GM21447 (cell line): ENCODE data around the gene SHB.

Source experiments
- ATAC-seq: cut with Tn5 transposase; IDR thresholded peaks from one replicate; pipeline ENCODE4 v1.9.1; 2021; ENCODE audit not compliant: unreplicated experiment

Gene SHB

DNA sequence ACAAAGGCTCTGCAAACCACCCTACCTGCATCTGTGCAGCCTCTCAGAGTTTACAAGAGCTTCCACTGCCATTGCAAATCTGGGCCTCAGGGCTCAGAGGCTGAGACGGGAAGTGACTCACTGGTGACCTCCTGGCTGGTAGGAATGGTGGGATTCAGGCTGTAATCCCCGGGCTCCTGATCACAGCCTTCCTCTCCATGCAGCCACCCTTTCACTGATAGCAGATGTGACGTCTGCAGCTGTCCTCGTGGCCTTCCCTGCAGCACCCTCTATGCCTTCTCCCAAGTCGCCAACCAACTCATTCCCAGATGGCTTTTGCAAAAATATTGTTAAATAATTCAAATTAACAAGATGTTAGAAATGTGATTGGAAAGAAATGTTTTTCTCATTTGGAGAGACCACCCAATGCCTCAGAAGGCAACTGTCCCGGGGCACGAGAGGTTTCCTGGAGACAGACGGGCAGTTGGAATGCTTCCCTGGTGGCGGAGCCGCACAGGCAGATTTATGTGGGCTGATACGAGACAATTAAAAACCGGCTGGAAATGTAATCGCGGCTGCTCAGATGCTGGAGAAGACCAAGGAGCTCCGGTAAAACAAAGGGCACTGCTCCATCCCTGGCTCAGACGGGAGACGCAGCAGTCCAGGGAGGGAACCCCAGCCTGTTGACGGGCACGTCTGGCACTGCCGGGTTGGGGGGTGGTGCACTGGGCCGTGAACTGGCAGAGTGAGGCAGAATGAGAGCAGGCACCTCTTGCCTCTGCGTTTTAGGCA lies 130.7 kb downstream of the SHB start:
- no peak for ATAC-seq

DNA sequence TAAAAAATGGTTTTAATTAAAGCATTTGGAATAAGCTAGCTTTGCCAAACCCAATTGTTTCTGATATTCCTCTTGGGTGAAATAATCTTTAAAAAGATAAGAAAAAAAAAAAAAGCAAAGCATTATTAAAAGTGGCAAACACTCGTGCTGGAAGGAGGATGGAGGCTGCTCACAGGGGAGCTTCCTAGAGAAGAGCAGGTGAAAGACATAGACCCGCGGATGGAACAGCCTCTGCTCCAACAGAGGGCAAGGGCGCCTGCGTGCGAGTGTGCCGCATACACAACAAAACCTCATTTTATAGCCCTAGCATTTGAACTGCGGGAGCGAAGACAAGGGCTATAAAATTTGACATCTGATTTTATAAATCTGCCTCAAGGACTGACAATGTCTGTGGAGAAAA lies 131.7 kb downstream of the SHB start:
- no peak for ATAC-seq

DNA sequence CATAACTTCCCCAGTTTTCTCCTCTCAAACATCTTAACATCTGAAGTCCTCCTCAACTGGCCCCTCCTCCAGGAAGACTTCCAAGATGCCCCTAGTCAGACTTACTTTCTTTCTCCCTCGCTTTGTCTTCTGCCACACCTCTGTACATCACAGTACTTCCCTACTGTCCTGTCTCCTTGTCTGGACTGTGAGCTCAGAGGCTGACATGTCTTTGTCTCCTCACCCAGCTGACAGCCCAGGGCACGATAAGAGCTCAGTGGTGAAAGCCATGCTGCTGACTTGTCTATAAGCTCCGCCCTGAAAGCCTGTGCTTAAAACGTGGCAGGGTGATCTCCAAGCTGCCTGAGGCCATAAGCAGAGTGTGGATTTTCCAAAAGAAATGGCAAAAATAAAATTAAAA lies 132.1 kb downstream of the SHB start:
- ATAC-seq = no peak

DNA sequence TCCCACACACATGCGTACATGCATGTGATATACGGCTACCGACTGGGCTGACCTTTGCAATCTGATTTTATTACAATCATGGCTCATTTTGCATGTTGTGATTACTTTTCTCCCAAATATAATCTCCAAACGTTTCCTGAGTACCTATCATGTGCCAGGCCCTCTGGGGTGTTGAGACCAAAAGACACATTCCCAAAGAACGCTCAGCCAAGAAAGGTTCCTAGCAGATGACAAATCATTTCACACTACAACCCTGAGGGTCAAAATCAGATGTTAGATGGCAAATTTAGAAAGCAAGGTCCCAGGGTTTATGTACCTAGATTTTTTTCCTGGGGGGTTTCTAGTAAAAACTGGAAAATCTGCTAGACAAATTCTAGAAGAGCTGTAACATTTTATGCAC lies 132.7 kb downstream of the SHB start:
- ATAC-seq = no peak

DNA sequence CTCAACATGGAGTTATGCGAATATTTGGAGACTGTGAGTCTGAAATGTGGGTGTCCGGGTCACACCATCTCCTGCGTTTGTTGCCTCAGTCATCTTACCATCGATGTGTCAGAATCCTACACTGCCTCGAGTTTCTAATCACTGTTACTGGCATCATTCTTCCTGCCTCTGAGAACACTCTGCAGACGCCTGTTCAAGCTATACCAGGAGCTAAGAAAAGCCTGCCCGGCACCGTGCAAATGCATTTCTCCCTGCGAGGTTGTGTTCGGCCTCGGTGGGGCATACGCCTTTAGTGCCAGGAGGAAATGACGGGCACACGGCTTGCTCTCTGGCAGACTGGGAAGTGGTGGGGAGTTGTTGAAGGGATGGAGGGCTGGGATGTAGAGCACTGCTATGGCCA lies 133.9 kb downstream of the SHB start:
- ATAC-seq = no peak

DNA sequence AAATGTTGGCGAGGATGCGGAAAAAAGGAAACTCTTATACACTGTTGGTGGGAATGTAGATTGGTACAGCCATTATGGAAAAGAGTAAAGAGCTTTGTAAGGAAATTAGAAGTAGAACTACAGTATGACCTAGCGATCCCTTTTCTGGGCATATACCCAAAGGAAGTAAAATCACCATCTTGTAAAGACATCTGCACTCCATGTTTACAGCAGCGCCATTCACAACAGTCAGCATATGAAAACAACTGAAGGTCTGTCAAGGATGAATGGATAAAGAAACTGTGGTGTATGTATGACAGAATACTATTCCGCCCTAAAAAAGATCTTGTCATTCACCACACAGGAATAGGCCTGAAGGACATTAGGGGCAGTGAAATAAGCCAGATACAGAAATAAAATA lies 137.4 kb downstream of the SHB start:
- ATAC-seq = no peak

DNA sequence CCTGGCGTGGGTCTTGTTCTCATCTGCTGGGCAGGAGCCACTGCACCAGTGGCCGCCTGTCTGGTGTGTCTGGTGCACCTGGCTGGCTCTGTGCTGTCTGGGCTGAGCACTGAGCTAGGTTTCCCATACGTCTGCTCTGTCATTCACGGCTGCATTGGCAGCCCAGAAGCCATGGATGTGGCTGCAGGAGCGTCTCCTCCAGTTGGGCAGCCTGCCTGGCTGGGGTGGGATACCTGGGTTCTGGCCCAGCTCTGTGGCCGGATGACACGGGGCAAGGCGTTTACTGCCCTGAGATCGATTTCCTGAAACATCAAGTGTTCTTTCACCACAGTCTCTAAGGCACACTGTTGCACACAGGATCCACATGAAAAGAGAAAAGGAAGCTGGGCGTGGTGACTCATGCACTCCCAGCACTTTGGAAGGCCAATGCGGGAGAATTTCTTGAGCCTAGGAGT lies 139.6 kb downstream of the SHB start:
- no peak for ATAC-seq

DNA sequence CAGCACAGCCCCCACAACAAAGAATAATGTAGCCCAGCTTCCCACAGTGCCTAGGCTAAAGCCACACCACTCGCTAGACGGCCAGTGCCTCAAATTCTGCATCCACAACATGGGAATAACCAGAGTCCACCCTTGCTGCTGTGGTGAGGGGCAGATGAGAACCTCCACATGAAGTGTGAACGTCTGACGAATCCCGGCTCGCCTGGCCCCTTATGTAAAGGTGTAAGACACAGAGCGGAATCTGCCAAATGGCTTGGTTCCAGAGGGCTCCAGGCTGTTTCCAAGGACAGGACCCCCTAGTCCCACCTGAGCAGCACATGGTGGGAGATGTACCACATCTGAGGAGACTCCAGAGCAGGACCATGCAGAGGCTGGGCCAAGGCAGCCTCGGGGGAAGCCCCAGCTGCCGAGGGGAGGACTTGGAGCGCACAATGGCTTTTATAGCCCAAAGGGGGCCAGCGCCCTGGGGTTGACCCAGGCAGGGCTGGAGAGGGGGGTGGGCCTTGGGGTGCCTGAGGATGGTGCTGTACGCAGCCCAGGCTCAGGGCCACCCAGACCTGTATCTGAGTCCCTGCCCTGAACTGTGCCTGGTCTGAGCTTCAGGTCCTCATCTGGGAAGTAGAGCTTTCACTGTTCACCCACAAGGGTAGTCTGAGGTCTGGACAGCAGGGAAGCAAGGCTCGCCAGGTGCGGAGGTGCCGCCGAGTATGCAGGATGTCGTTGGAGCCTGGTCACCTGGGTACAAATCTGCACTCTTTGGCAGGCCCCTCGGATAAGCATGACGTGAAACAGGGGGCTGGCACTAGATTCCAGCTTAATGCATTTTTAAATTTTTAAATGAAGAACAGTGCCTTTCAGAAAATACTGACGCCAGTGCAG lies 140.2 kb downstream of the SHB start:
- ATAC-seq = no peak

DNA sequence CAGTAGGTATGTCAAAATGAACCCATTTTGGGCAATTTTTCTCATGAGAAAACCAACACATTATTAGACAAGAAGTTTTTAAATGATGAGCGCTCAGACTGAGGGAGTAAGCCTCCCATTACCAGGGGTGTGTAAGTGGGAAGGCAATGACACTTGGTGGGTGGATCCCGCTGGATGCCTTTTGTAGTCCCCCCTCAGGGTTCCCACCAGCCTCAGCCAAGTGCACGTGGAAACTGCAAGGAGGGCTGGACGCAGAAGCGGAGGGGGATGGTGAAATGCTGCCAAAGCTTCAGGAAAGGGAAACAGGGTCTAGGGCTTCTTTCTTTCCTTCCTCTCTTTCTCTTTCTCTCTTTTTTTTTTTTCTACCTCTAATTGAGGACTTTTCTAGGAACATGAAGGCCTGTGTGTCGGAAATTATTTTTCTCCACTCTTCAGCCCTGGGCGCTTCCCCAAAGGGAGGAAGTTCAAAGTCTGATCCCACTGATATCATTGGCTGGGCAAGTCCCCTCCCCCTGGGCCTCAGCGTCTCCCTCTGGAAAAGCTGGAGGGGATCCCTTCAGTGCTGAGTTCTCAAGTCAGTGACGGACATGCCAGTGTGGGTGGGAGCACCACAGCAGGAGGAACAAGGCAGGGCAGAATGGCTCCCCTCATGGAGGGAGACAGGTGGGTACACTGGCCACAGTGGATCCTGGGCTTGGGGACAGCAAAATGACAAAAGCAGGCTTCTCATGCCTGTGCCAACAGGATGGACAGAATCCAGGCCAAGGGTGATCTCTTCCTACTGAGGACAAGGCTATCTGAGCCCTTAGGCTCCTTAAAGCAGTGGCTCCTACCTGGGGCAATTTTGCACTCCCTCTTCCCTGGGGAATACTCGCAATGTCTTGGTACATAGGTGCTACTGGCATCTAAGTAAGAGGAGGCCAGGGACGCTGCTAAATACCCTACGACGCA lies 141.2 kb downstream of the SHB start:
- ATAC-seq = no peak

DNA sequence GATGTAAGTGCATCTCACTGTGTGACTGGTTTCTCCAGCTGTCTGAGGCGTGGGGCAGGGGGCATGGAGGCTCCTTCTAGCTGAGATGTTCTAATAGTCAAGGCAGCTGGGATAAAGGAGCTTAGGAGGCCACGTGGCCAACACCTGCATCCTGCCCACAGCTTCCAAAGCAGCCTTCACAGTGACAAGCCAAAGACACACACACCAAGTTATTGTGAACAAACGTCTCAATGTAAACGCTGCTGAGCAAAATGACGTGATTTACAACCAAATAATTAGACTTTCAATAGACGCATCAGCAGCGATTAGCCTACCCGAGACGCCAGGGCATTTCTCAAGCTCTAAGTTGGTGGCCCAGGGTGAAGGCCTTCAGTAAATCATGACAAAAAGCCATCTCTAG lies 141.9 kb downstream of the SHB start:
- ATAC-seq = no peak

DNA sequence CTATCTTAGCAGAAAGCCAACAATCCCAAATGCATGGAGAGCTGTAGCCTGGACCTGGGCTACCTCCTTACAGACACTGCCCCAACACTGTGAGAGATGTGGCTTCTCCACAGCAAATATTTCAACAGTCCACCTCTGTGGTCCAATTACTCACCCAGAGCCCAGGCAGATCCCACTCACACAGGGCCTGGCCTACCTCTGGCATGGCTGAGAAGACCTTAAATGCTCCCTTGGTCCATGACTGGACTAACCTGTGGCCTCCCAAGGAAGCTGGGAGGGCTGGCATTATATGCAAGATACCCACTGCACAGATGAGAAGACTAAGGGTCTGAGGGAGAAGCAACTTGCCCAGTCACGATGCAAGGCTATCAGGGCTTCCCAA lies 142.3 kb downstream of the SHB start:
- no peak for ATAC-seq

DNA sequence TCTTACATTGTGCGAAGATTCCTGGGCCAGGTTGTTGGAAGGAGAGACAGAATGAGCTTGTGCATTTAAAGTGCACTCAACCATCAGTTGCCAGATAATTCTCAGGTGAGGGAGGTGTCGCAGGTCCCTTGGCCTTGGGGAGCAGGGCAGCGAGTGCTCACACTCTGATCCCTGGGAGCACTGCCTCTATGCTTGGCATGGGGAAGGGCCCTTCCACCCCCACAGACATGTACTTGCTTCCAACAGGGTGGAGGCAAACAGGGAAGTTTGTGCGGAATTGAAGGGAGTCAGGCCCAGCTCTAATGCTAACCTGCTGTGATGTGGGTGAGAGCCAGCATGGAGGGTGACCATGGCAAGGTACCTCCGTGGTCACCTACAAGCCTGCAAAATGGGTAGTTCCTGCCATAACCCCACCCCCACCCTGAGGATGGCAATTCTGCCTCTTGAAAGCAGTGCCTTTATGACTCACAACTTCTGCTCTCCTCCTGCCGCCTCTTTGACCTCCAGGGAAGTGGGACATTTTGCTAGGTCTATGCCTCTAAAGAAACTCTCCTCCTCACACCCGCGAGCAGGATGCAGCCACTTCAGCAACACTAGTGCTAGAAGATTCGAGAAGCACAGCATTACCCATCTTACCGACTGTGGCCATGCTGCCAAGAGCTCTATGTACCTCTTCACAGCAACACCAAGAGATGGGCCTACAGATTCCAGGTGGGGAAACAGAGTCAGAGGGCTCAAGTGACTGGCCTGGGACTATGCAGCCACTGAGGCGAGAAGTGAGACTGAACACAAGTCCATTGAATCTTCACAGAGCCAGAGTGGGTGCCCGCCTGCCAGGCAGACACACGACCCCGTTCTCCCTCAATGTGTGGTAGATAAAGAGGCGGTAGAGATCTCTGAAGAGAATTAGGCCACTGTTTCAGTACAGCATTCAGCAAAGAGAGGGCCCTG lies 143.0 kb downstream of the SHB start:
- ATAC-seq = no peak

DNA sequence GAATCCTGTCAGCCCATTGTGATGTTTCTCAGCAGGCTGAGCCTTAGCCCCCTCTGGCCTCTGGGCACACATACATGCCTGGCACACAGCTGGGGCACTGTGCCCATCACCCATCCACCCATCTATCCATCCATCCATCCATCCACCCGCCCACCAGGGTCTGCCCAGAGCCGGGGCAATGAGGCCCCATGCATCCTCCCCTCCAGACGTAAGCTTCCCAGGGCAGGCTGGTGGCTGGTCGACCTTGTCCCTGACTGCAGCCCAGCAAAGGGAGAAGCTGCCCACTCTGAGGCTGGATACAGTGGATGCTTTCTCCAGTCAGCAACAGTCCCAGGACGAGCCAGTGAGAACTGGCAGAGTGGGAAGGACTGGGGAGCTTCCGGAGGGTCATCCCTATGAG lies 144.0 kb downstream of the SHB start:
- ATAC-seq = no peak

DNA sequence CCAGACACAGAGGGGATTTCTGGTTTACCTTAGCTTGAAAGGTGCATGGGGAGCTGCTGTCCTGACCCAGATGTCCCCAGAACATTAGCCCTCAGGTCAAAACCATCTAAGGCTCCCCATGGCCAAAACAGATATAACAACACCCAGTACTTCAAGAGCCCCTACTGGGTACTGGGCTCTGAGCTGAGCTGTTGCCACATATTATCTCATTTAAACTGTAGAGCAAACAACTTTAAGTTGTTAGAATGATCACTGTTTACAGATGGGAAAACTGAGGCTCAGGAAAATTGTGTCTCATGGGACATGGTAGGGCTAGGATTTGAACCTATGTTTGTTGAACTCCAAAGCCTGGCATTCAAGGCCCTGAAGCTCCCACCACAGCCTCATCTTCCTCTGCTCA lies 144.5 kb downstream of the SHB start:
- ATAC-seq = no peak

DNA sequence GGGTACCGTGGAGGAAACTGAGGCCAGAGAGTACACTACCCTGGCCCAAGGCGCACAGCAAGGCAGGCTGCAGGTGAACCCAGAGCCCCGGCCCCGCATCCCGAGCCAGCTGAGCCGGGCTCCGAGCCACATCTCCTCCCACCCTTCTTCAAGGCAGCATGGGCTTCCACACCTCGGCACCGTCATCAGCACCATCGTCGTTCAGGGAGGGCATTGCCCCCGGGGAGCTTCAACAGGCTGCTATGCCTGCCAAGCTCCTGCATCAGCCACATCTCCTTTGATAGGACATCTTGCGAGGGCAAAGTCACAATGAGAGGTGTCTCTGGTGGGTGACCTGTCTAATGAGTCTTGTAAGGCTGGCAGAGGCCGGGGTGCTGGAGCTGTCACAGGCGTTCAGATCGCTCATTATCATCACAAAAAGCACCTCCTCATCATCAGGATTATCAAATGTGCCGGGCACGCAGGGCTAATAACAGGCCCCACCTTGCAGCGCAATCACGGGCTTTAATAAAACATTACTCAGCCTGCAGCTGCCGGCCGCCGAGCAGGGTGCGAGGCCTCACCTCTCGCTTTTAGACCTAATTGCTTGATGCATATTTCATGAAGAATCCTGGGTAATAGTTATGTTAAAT lies 145.1 kb downstream of the SHB start:
- ATAC-seq = no peak

DNA sequence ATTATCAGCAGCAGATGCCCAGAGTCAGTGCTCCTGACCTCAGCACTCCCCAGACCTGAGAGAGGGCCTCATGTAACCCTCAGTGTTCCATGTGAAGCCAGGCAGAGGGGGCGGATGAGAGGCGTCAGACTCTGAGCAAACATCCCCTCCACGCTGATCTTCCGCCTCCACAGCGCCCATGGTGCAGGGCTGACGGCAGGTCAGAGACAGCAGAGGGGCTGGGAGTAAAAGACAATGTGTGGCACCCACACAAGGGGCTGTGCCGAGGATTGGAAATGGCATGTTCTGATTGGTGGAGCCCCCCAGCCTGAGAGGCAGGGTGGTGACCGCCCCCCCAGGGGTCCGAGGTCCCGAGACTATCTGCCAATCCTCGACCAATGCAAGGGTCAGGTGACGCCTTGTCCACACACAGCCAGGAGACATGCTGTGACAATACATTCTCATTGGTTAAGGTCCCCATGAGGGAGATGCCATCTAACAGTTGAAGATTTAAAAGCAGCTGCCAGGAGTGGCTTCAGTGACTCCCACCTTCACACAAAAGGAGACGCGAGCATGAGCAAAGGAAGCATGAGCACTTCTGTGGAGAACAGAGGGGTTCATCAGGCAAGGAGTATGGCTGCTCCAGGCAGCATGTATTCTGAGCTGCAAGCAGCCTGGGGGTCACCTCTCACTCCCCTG lies 145.8 kb downstream of the SHB start:
- no peak for ATAC-seq

DNA sequence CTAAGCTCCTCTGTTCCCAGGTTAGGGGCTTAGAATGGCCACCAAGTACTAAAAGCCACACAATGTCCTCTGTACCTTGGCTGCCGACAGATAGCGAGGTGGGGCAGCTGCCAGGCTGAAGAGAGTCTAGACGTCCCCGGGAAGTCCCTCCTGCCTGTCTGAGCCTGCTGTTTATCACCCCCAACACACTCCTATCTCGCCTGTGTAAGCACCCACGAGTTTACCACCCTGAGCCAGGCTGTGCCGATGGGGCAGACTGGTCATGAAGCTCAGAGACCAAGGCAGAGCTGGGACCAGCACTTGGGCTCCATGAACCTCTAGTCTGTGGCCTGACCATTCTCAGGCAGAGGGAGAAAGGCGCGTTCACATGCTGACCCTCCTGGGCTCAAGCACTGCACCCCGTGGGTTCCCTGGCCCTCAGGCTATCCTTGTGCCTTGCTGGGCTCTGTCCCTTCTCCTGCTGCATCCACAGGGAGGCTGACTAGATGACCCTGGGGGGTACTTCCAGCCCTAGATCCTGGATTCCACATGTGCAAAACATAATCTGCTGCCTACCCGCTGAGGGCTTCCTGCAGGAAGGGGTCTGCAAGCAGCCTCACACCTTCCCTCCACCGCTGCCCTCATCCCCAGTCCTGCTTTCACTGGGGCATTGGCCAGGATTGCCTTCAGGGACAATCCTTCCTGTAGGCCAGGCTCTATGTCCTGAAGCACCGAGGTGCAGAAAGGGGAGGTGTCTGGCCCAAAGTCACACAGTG lies 146.5 kb downstream of the SHB start:
- no peak for ATAC-seq

DNA sequence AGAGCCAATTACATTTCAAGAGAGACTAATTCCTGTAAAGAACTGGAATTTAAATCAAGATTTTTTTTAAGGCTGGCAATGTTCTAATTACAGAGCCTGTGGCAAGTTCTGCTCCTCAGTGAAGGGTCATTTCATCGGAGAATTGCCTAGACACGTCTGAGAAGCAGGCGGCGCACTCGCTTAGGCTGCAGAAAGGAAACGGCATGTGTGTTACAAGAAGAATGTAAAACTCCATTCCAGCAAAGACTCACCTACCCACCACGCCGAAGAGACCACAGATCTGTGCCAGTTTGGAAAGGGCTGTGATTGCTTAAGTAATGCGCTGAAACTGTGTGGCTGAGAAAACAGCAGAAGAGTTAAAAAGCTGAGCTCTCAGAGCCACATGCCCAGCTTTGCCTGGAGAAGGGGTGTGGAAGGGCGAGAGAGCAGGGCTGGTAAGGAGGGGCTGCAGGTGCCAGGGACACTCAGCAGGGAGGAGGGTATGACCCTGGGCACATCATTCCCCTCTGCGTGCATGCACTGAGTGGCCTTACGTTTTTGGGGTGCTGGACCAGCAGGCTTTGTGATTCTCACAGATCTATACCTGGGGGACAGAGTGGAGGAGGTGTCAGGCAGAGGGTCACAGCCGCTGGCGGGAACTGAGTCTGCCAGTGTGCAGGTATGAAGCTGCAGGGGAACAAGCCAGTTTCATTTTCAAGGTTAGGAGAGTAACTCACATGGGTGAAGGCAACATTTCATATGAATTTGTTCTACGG lies 147.3 kb downstream of the SHB start:
- no peak for ATAC-seq
